PC-3 (cell line): ENCODE results near the gene FSTL1.

Source experiments
- EZH2 ChIP-seq: fragments of 300-600 bp; sonication (generic); IDR thresholded peaks from one replicate; pipeline ENCODE4 v1.6.1; 2017; ENCODE audit warnings: antibody characterized with exemption, mild to moderate bottlenecking, low read length; ENCODE audit not compliant: unreplicated experiment
- EZH2phosphoT487 ChIP-seq: fragments of 300-600 bp; sonication (generic); IDR thresholded peaks from 2 replicates; pipeline ENCODE4 v1.6.1; 2018; ENCODE audit warnings: mild to moderate bottlenecking, antibody characterized with exemption, low read length, borderline replicate concordance
- TF ChIP-seq, protein P1 (sequence below): fragments of 300-600 bp; sonication (generic); conservative IDR thresholded peaks from 2 replicates; pipeline ENCODE4 v1.5.1; 2017; ENCODE audit warnings: antibody characterized with exemption, low read depth, mild to moderate bottlenecking, low read length

DNA sequence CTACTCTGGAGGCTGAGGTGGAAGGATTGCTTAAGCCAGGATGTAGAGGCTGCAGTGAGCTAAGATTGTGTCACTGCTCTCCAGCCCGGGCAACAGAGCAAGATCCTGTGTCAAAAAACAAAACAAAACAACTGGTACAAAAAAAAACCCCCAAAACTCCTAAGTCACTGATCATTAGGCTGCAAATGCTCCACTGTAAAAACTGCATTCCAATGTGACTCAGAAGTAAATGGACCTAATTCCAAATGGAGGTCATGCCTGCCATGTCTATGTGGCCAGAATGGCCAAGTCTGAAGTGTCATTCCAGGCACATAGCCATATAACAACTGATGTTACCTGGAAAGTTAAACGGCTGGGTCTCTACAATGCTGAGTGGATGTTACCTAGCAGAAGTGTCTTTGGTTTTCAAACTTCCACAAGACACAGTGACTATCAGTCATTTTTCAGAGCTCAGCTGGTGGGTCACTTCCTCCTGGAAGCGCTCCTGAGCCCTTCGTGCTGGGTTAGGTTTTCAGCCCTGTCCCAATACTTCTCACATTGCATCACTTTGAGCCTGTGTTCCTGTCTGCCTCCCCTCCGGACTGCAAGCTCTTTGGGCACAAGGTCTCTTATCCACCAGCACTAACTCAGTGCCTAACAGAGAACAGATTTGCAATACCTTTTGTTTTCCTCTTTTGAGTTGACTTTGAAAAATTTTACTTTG is 10.6 kb downstream of the FSTL1 start:
- TF ChIP-seq EZH2phosphoT487 (no peak), EZH2 (no peak)
- TF ChIP-seq, protein P1, sequence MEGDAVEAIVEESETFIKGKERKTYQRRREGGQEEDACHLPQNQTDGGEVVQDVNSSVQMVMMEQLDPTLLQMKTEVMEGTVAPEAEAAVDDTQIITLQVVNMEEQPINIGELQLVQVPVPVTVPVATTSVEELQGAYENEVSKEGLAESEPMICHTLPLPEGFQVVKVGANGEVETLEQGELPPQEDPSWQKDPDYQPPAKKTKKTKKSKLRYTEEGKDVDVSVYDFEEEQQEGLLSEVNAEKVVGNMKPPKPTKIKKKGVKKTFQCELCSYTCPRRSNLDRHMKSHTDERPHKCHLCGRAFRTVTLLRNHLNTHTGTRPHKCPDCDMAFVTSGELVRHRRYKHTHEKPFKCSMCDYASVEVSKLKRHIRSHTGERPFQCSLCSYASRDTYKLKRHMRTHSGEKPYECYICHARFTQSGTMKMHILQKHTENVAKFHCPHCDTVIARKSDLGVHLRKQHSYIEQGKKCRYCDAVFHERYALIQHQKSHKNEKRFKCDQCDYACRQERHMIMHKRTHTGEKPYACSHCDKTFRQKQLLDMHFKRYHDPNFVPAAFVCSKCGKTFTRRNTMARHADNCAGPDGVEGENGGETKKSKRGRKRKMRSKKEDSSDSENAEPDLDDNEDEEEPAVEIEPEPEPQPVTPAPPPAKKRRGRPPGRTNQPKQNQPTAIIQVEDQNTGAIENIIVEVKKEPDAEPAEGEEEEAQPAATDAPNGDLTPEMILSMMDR = no peak
